ENCODE measurements around the gene TXNDC16.

Gene TXNDC16

DNA sequence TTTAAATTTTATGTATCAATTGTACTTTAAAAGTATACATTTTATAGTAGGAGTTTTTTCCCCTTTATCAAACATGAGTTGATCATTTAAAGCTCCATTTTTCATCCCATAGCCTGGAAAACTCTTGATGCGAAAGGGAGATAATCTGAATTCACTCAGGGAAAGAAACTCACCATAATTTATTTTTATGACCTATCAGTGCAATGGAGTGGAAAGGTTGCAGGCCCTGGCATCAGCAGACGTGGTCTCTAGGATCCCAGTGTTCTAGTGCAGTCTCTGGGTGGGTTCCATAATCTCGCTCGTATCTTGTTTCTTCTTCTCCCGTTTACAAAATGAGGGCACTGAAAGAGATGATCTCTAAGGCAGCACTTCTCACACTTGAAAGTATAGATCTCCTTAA, 153.2 kb downstream of the TXNDC16 start:
- Histone ChIP-seq H3K27ac (ENCODE audit: low read length) (no peak overlapping the region), H3K4me2 (ENCODE audit: low read length) (no peak overlapping the region), H3K36me3 (replicated peaks; ENCODE audit: low read depth, low read length) (no peaks in the 10 kb centered on the region), H4K20me1 (ENCODE audit: insufficient read depth, low read length) (peaks cover 47% of the 10 kb centered on the region; the same call in 1 of the 2 replicates), H3K9ac (ENCODE audit: low read length) (no peak overlapping the region), H3K9me3 (ENCODE audit: insufficient read depth, low read length) (peaks cover 7% of the 10 kb centered on the region; the same call in 1 of the 2 replicates), H2AFZ (ENCODE audit: low read depth, low read length) (no peak overlapping the region), H3K4me3 (ENCODE audit: low read length) (no peak overlapping the region), H3K79me2 (ENCODE audit: low read length) (no peaks in the 10 kb centered on the region), H3K4me1 (ENCODE audit: low read length) (peaks cover 20% of the 10 kb centered on the region), H3K27me3 (ENCODE audit: low read depth, low read length) (peaks cover 88% of the 10 kb centered on the region)
- no peak for TF ChIP-seq EZH2phosphoT487 (IDR thresholded peaks at IDR 0.05; ENCODE audit: low read depth)
- TF ChIP-seq, protein P1, sequence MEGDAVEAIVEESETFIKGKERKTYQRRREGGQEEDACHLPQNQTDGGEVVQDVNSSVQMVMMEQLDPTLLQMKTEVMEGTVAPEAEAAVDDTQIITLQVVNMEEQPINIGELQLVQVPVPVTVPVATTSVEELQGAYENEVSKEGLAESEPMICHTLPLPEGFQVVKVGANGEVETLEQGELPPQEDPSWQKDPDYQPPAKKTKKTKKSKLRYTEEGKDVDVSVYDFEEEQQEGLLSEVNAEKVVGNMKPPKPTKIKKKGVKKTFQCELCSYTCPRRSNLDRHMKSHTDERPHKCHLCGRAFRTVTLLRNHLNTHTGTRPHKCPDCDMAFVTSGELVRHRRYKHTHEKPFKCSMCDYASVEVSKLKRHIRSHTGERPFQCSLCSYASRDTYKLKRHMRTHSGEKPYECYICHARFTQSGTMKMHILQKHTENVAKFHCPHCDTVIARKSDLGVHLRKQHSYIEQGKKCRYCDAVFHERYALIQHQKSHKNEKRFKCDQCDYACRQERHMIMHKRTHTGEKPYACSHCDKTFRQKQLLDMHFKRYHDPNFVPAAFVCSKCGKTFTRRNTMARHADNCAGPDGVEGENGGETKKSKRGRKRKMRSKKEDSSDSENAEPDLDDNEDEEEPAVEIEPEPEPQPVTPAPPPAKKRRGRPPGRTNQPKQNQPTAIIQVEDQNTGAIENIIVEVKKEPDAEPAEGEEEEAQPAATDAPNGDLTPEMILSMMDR (IDR thresholded peaks at IDR 0.05; ENCODE audit: low read depth, low read length), result no peak

DNA sequence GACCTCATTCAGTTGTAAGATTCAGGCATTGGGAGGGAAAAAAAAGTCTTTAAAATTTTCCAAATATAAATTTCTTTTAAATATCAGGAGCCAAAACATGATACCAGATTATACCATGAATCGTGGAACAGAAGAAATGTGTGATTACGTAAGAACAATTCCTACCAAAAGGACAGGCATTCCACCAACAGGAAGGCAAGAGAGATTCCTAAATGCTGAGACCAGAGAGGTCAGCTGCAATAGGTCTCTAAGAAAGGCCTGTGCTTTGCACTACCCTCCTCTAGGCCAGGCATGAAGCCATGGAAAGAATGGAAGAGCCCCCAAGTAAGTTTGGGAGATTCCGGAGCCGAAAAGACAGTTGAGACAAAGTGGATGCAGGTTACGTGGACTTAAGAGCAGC, 154.5 kb downstream of the TXNDC16 start:
- Histone ChIP-seq H3K9me3 (ENCODE audit: insufficient read depth, low read length) (peaks cover 7% of the 10 kb centered on the region; the same call in 1 of the 2 replicates), H3K4me1 (ENCODE audit: low read length) (peaks cover 14% of the 10 kb centered on the region), H3K79me2 (ENCODE audit: low read length) (no peaks in the 10 kb centered on the region), H3K9ac (ENCODE audit: low read length) (no peak overlapping the region), H3K27ac (ENCODE audit: low read length) (no peak overlapping the region), H2AFZ (ENCODE audit: low read depth, low read length) (no peak overlapping the region), H3K4me2 (ENCODE audit: low read length) (no peak overlapping the region), H3K4me3 (ENCODE audit: low read length) (no peak overlapping the region), H3K36me3 (replicated peaks; ENCODE audit: low read depth, low read length) (no peaks in the 10 kb centered on the region), H4K20me1 (ENCODE audit: insufficient read depth, low read length) (peaks cover 37% of the 10 kb centered on the region; the same call in 1 of the 2 replicates), H3K27me3 (ENCODE audit: low read depth, low read length) (peaks cover 83% of the 10 kb centered on the region)
- no peak for TF ChIP-seq EZH2phosphoT487 (IDR thresholded peaks at IDR 0.05; ENCODE audit: low read depth)
- TF ChIP-seq, protein P1 (IDR thresholded peaks at IDR 0.05; ENCODE audit: low read depth, low read length), result no peak

DNA sequence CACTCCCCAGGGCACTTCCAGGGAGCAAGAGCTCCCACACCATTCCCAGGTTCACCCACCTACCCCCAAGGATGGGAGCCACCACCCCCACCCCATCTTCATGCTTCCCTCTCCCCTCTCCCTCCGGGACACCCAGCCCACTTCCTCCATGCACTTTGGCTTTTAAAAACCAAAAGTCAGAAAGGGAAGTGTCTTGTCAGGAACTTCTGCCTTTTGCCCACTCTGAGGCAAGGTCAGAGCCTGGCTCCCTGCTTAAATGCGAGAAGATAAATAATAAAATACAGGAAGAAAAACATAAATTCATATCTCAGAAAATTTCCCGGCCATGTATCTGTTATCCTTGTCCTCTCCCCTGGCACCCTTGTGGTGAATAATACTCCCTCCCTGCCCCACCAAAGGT, 156.6 kb downstream of the TXNDC16 start:
- Histone ChIP-seq H3K9me3 (ENCODE audit: insufficient read depth, low read length) (peaks cover 7% of the 10 kb centered on the region; the same call in 1 of the 2 replicates), H3K4me3 (ENCODE audit: low read length) (no peak overlapping the region), H2AFZ (ENCODE audit: low read depth, low read length) (no peak overlapping the region), H3K27ac (ENCODE audit: low read length) (no peak overlapping the region), H3K4me1 (ENCODE audit: low read length) (0 out of 2 replicates have a peak, but pooled peaks cover 6% of the 10 kb centered on the region), H3K4me2 (ENCODE audit: low read length) (no peak overlapping the region), H3K36me3 (replicated peaks; ENCODE audit: low read depth, low read length) (no peaks in the 10 kb centered on the region), H3K27me3 (ENCODE audit: low read depth, low read length) (peaks cover 72% of the 10 kb centered on the region), H4K20me1 (ENCODE audit: insufficient read depth, low read length) (peaks cover 19% of the 10 kb centered on the region; the same call in 1 of the 2 replicates), H3K79me2 (ENCODE audit: low read length) (no peaks in the 10 kb centered on the region), H3K9ac (ENCODE audit: low read length) (no peak overlapping the region)
- TF ChIP-seq, protein P1 (IDR thresholded peaks at IDR 0.05; ENCODE audit: low read depth, low read length), result no peak
- TF ChIP-seq EZH2phosphoT487 (IDR thresholded peaks at IDR 0.05; ENCODE audit: low read depth), result no peak

DNA sequence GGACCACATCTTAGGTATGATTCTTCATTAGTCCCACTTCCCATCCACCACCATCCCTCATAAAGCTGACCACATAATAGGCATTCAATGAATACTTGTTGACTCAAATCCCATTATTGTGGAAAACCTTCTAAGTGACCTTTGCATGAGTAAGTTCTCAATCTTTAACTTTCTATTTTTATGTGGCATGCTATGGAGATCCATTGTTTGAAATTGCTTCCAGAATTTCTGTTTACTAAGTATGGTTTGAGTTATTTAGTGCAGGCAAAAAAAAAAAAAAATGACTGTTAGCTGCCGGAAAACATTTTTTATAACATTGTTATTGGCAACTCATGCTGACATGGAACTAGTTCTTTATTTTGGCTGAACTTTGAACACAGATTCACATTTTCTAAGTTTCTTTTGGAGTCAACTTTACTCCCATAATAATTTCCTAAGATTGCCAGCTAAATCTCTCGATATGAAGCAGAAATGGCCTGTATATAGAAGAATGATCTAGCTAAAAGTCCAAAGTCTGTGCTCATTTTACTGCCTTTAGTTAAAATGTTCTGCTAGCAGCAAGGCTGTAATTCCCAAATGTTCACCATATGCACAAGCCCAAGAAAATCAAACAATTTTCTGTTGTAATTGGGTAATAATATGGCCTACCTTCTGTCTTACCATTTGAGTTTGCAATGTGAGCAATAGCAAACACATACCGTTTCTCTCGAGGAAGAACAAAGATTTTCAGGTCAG, 160.3 kb downstream of the TXNDC16 start:
- no peaks in the 10 kb centered on the region for H4K20me1 ChIP-seq (ENCODE audit: insufficient read depth, low read length)
- H3K9me3 ChIP-seq (ENCODE audit: insufficient read depth, low read length), result peaks cover under 1% of the 10 kb centered on the region; the same call in 1 of the 2 replicates
- H2AFZ ChIP-seq (ENCODE audit: low read depth, low read length), result no peak overlapping the region
- H3K4me3 ChIP-seq (ENCODE audit: low read length), result no peak overlapping the region
- H3K27ac ChIP-seq (ENCODE audit: low read length), result no peak overlapping the region
- H3K27me3 ChIP-seq (ENCODE audit: low read depth, low read length), result peaks cover 39% of the 10 kb centered on the region
- H3K9ac ChIP-seq (ENCODE audit: low read length), result no peak overlapping the region
- H3K36me3 ChIP-seq (replicated peaks; ENCODE audit: low read depth, low read length), result no peaks in the 10 kb centered on the region
- 0 out of 2 replicates have a peak, but pooled peaks cover 6% of the 10 kb centered on the region for H3K4me1 ChIP-seq (ENCODE audit: low read length)
- no peaks in the 10 kb centered on the region for H3K79me2 ChIP-seq (ENCODE audit: low read length)
- no peak overlapping the region for H3K4me2 ChIP-seq (ENCODE audit: low read length)
- TF ChIP-seq EZH2phosphoT487 (IDR thresholded peaks at IDR 0.05; ENCODE audit: low read depth), result no peak
- TF ChIP-seq, protein P1 (IDR thresholded peaks at IDR 0.05; ENCODE audit: low read depth, low read length), result no peak

All from OCI-LY3 (cell line).